K562 (cell line): Measurements from ENCODE around the gene FXN. TPM values are rescaled to one million over a fixed set of nuclear protein-coding genes. Genes with fewer than 3 reads are reported as not detected.

ENCODE experiments used
- ATAC-seq: fragments of 200-7000 bp; cut with Tn5 transposase; 3 replicates; pipeline ENCODE4 v1.9.1; 2020; ENCODE audit warnings: moderate library complexity
- BruUV-seq: library from RNA; stranded (reverse); fragments of 400-500 nt; replicated peaks from 2 replicates; lab custom pipeline; 2021; lab: Mats Ljungman, UMichigan
- CTCF ChIA-PET: fragments of 300-600 bp; formaldehyde crosslinking; extraction: SDS; loops from one replicate; lab custom pipeline; 2021; ENCODE audit warnings: low intra/inter-chr PET ratio; lab: Yijun Ruan, JAX
- POLR2A ChIA-PET: fragments of 300-600, 350-650 bp; sonication (Branson Sonifier 250); formaldehyde crosslinking; extraction: SDS; loops from one replicate; lab custom pipeline; 2021; ENCODE audit warnings: antibody characterized with exemption, inconsistent platforms; lab: Yijun Ruan, JAX
- DNase-seq, 4 experiments: peaks; one replicate each; pipeline versions ENCODE4 v3.0.0 to v3.0.0-alpha.2; 2011 to 2018; ENCODE audit warnings: low spot score in 3 of 4, mixed read lengths in 3 of 4; ENCODE audit errors: extremely low read depth in 1 of 4
- FAIRE-seq: peaks from 2 replicates; lab custom pipeline; 2011; peaks lifted over from hg19 to GRCh38; lab: Jason Lieb, UNC
- H2AFZ ChIP-seq: 2 replicates; pipeline ENCODE4 v1.6.0; 2011; ENCODE audit warnings: low read depth, low read length, control low read depth, inconsistent platforms
- H3K27ac ChIP-seq: fragments of 200-600 bp; 3 replicates; pipeline ENCODE4 v1.8.0; 2011; ENCODE audit warnings: low read depth, mild to moderate bottlenecking, control low read depth, inconsistent platforms, low read length, moderate library complexity, mixed read lengths; ENCODE audit errors: extremely low read depth
- H3K27me3 ChIP-seq, 2 experiments: fragments of 300-600 bp in 1 of 2; 2 replicates in 1 of 2; 3 replicates in 1 of 2; pipeline versions ENCODE4 v1.6.0 to v1.8.0; 2011; ENCODE audit warnings: inconsistent platforms in 2 of 2, low read length in 2 of 2, mild to moderate bottlenecking in 1 of 2, mixed read lengths in 1 of 2, moderate library complexity in 1 of 2; ENCODE audit not compliant: control insufficient read depth in 2 of 2, insufficient read depth in 2 of 2
- H3K36me3 ChIP-seq: fragments of 300-600 bp; 3 replicates; pipeline ENCODE4 v1.8.0; 2011; ENCODE audit warnings: mild to moderate bottlenecking, low read length, inconsistent platforms; ENCODE audit not compliant: control insufficient read depth, insufficient read depth
- H3K4me1 ChIP-seq, 2 experiments: fragments of 200-600 bp in 1 of 2; replicated peaks in 1 of 2; 2 replicates in 1 of 2; 3 replicates in 1 of 2; pipeline versions ENCODE4 v1.5.1 to v1.8.0; 2011; ENCODE audit warnings: inconsistent platforms in 2 of 2, low read length in 2 of 2, mild to moderate bottlenecking in 1 of 2, mixed read lengths in 1 of 2, moderate library complexity in 1 of 2; ENCODE audit not compliant: control insufficient read depth in 2 of 2, insufficient read depth in 2 of 2
- H3K4me2 ChIP-seq: 2 replicates; pipeline ENCODE4 v1.6.1; 2011; ENCODE audit warnings: low read length, control low read depth, inconsistent platforms, mixed read lengths; ENCODE audit not compliant: insufficient read depth
- H3K4me3 ChIP-seq: fragments of 200-600 bp; sonication (generic), shearing (Covaris generic); 2 replicates; pipeline ENCODE4 v1.5.1; 2016; ENCODE audit warnings: control low read depth, inconsistent platforms
- H3K79me2 ChIP-seq: fragments of 200-600 bp; 3 replicates; pipeline ENCODE4 v1.8.0; 2011; ENCODE audit warnings: low read length, inconsistent platforms; ENCODE audit not compliant: control insufficient read depth, insufficient read depth
- H3K9ac ChIP-seq, 2 experiments: 2 replicates each; pipeline versions ENCODE4 v1.6.0 to v1.6.1; 2011; ENCODE audit warnings: low read depth in 2 of 2, low read length in 2 of 2, control low read depth in 1 of 2, inconsistent platforms in 1 of 2, mild to moderate bottlenecking in 1 of 2, mixed read lengths in 1 of 2; ENCODE audit not compliant: insufficient read depth in 1 of 2
- H3K9me1 ChIP-seq: one replicate; pipeline ENCODE4 v1.6.0; 2011; ENCODE audit warnings: inconsistent platforms, mild to moderate bottlenecking, low read length, moderate library complexity; ENCODE audit not compliant: control insufficient read depth, insufficient read depth
- H3K9me3 ChIP-seq: replicated peaks from 2 replicates; pipeline ENCODE4 v1.5.1; 2011; ENCODE audit warnings: low read depth, low read length, inconsistent platforms; ENCODE audit not compliant: control insufficient read depth, insufficient read depth
- H4K20me1 ChIP-seq: replicated peaks from 2 replicates; pipeline ENCODE4 v1.6.1; 2011; ENCODE audit warnings: low read length, inconsistent platforms, mixed read lengths; ENCODE audit not compliant: control insufficient read depth, insufficient read depth
- CHD2 ChIP-seq: IDR thresholded peaks from 2 replicates; pipeline ENCODE4 v1.6.1; 2011; ENCODE audit warnings: low read depth, low read length
- CLOCK ChIP-seq: fragments of 250-450 bp; sonication (Bioruptor Pico); IDR thresholded peaks from 2 replicates; pipeline ENCODE4 v1.4.0; 2020; ENCODE audit warnings: mild to moderate bottlenecking, moderate library complexity, borderline replicate concordance
- HNRNPH1 ChIP-seq: fragments of 200-400 bp; formaldehyde crosslinking; optimal IDR thresholded peaks from 2 replicates; pipeline ENCODE3; 2017; ENCODE audit warnings: low read depth, mild to moderate bottlenecking, low read length, moderate library complexity
- LEF1 ChIP-seq: fragments of 450-650 bp; IDR thresholded peaks from 2 replicates; pipeline ENCODE4 v1.6.1; 2016; ENCODE audit warnings: mild to moderate bottlenecking
- MTF1 ChIP-seq: fragments of 250-450 bp; sonication (Bioruptor Pico); IDR thresholded peaks from 2 replicates; pipeline ENCODE4 v1.9.0; 2021; ENCODE audit warnings: moderate library complexity, mild to moderate bottlenecking, inconsistent platforms, borderline replicate concordance
- NFIC ChIP-seq: fragments of 450-650 bp; IDR thresholded peaks from 2 replicates; pipeline ENCODE4 v1.6.1; 2017; ENCODE audit warnings: mild to moderate bottlenecking, inconsistent platforms
- RAD21 ChIP-seq, 2 experiments: fragments of 250-450 bp in 1 of 2; fragments of 450-650 bp in 1 of 2; sonication (Bioruptor Pico) in 1 of 2; formaldehyde crosslinking in 1 of 2; IDR thresholded peaks in 1 of 2; conservative IDR thresholded peaks in 1 of 2; 2 replicates each; pipeline versions ENCODE4 v1.4.0 to v1.8.0; 2020 to 2022; ENCODE audit warnings: mild to moderate bottlenecking in 2 of 2, moderate library complexity in 1 of 2
- ZFP30 ChIP-seq: fragments of 250-450 bp; sonication (Bioruptor Pico); IDR thresholded peaks from 2 replicates; pipeline ENCODE4 v1.8.0; 2022; ENCODE audit warnings: moderate library complexity, mild to moderate bottlenecking, inconsistent platforms, borderline replicate concordance
- ZNF134 ChIP-seq: fragments of 250-450 bp; sonication (Bioruptor Pico); conservative IDR thresholded peaks from 2 replicates; pipeline ENCODE4 v1.4.0; 2020
- ZNF668 ChIP-seq: fragments of 250-450 bp; sonication (Bioruptor Pico); IDR thresholded peaks from 2 replicates; pipeline ENCODE4 v1.8.0; 2022; ENCODE audit warnings: mild to moderate bottlenecking, inconsistent platforms
- ZNF75A ChIP-seq: fragments of 450-650 bp; formaldehyde crosslinking; IDR thresholded peaks from 2 replicates; pipeline ENCODE4 v1.4.0; 2020; ENCODE audit warnings: mild to moderate bottlenecking
- WGBS: fragments of 100-300 bp; shearing (Covaris generic); methylation state at CpG from one replicate; pipeline ENCODE4 v1.1.6; 2016; ENCODE audit warnings: low coverage, mixed read lengths; ENCODE audit not compliant: insufficient coverage; ENCODE audit errors: missing lambda C conversion rate; 5-methylcytosine and 5-hydroxymethylcytosine counted together
- in situ Hi-C: fragments of 300-500 bp; cut with MboI; formaldehyde crosslinking; loops from 4 replicates; pipeline ENCODE4 v1.15.0; 2018; ENCODE audit warnings: inconsistent platforms, mixed read lengths
- intact Hi-C: fragments of 100-400 bp; cut with micrococcal nuclease; formaldehyde crosslinking; loops from 2 replicates; pipeline ENCODE4 v1.14.2; 2022
- polyA plus RNA-seq, 8 experiments: library from polyadenylated mRNA; depleted of rRNA in 4 of 8; stranded (reverse) in 5 of 8; unstranded in 3 of 8; fragments of >200 nt; fragmentation: Nextera tagmentation in 2 of 8; fragmentation: Illumina TruSeq in 1 of 8; extraction: Ambion mirVana in 2 of 8; extraction: Trizol in 1 of 8; gene quantifications; 2 replicates each; pipeline versions ENCODE4 v1.2.1 to v1.2.3, GENCODE V29; 2011 to 2014; ENCODE audit warnings: inconsistent platforms in 1 of 8, missing spikeins in 1 of 8
- total RNA-seq, 7 experiments: library from RNA; depleted of rRNA in 6 of 7; stranded (reverse); fragments of >200 nt in 6 of 7; fragmentation: Illumina TruSeq in 2 of 7; extraction: Trizol in 2 of 7; gene quantifications; 2 replicates each; pipeline versions ENCODE4 v1.2.1 to v1.2.3, GENCODE V29; 2011 to 2021; ENCODE audit warnings: low replicate concordance in 1 of 7

The FXN gene
- total and polyA plus RNA-seq, 9 of the 15 experiments (the other 6 are each of a cell fraction or from before 2014, with no cell fraction given) = 7.6 to 51.5 (median 30.3) TPM

- Histone ChIP-seq H3K36me3 (no peaks in the 10 kb centered on the region; the same call in 2 of the 3 replicates), H3K9ac (peak overlapping the region; percentile 5 to 56; a peak in 1 of 4 replicates), H3K27ac (peak overlapping the region; percentile 48; the same call in 1 of the 3 replicates), H4K20me1 (no peaks in the 10 kb centered on the region), H3K79me2 (no peaks in the 10 kb centered on the region), H3K4me2 (no peak overlapping the region), H3K9me3 (no peaks in the 10 kb centered on the region), H3K4me3 (no peak overlapping the region), H2AFZ (peak overlapping the region; percentile 64), H3K27me3 (no peaks in the 10 kb centered on the region), H3K4me1 (peaks cover 5 to 16% of the 10 kb centered on the region in 2 experiments; a peak in 4 of 5 replicates), H3K9me1 (no peaks in the 10 kb centered on the region)
- intact Hi-C loops = loop anchor here (2.0 to 5.0 kb wide), 7 partner anchors 20 to 300 kb away; a partner anchor contains a TSS
- peak; percentile 46 for FAIRE-seq
- no peak for DNase-seq
- POLR2A ChIA-PET = no interaction called here
- BruUV-seq = no TSS peak
- 15% methylated on average over 4 of the region's 4 CpGs for WGBS
- CTCF ChIA-PET = interaction anchor here (0.6 to 2.8 kb wide), 2 partner anchors 195 to 413 kb away, joined by 3 to 27 read pairs; no protein-coding TSS in a partner anchor
- in situ Hi-C loops = no loop called here
- no peak for ATAC-seq
- TF ChIP-seq ZFP30 = no peak
- TF ChIP-seq NFIC = peak; percentile 64
Measured at GRCh38 chr9:68998385-68998784, 37.2 kb upstream of the FXN start.

- H3K79me2 ChIP-seq = no peaks in the 10 kb centered on the region
- peaks cover 5 to 16% of the 10 kb centered on the region in 2 experiments; a peak in 4 of 5 replicates for H3K4me1 ChIP-seq
- CTCF ChIA-PET = interaction anchor here (0.6 to 2.8 kb wide), 3 partner anchors 194 to 417 kb away, joined by 3 to 27 read pairs (median 3); no protein-coding TSS in a partner anchor
- no peaks in the 10 kb centered on the region for H3K9me3 ChIP-seq
- WGBS = 19% methylated on average over 5 of the region's 5 CpGs
- FAIRE-seq (peak; percentile 62), DNase-seq (peak in 2 of 4 experiments; percentile 36 to 70), ATAC-seq (peak; percentile 83)
- peak overlapping the region; percentile 5 to 56; a peak in 1 of 4 replicates for H3K9ac ChIP-seq
- no peak overlapping the region for H3K4me3 ChIP-seq
- no peaks in the 10 kb centered on the region for H3K9me1 ChIP-seq
- intact Hi-C loops (loop anchor here (1.0 to 5.0 kb wide), 8 partner anchors 20 to 415 kb away; a partner anchor contains a TSS), in situ Hi-C loops (no loop called here)
- no peak overlapping the region for H3K4me2 ChIP-seq
- H3K36me3 ChIP-seq = no peaks in the 10 kb centered on the region; the same call in 2 of the 3 replicates
- BruUV-seq = no TSS peak
- POLR2A ChIA-PET = no interaction called here
- no peaks in the 10 kb centered on the region for H4K20me1 ChIP-seq
- peak overlapping the region; percentile 64 for H2AFZ ChIP-seq
- H3K27ac ChIP-seq = peak overlapping the region; percentile 48
- no peaks in the 10 kb centered on the region for H3K27me3 ChIP-seq
- TF ChIP-seq MTF1 (CRISPR knock-in tag) (no peak), ZNF134 (no peak), ZNF668 (CRISPR knock-in tag) (no peak), RAD21 (CRISPR knock-in tag; conservative IDR thresholded peaks at IDR 0.05 in 1 of 2, IDR thresholded peaks at IDR 0.05 in 1 of 2) (peak; percentile 15 to 57; a peak in 3 of 4 replicates), CHD2 (no peak), ZNF75A (CRISPR knock-in tag) (no peak), CLOCK (CRISPR knock-in tag) (no peak), HNRNPH1 (no peak), LEF1 (peak; percentile 38; the same call in 1 of the 2 replicates)
Measured at GRCh38 chr9:68998812-68999211, 36.7 kb upstream of the FXN start.
